Thoracic aorta endothelial cell (primary cell): Measurements from ENCODE around the gene GSTM1. TPM values are rescaled to one million over a fixed set of nuclear protein-coding genes. Genes with fewer than 3 reads are reported as not detected.

Experiments
- total RNA-seq: library from RNA; depleted of rRNA; stranded (reverse); fragments of >200 nt; gene quantifications from 2 replicates; pipeline ENCODE4 v1.2.3, GENCODE V29; 2012

The GSTM1 gene
- total RNA-seq: 8.9 and 12.2 TPM in 2 replicates

GRCh38 chr1:109687641-109688499 lies at the start of gene GSTM1:
GSTM1 (plus strand) TSS chr1:109687817; CDS start chr1:109687874, 57 bp downstream.

GRCh38 chr1:109655615-109656519 lies 31.8 kb upstream of the GSTM1 start, which contains the start of gene GSTM4:
GSTM4 (plus strand) TSS chr1:109656099; CDS start chr1:109656390, 291 bp downstream.

GRCh38 chr1:109667452-109668122 lies 20.0 kb upstream of the GSTM1 start, which contains the start of gene GSTM2:
GSTM2 (plus strand) TSS chr1:109668057; CDS start chr1:109668116, 59 bp downstream.

GRCh38 chr1:109711593-109712320 lies 24.1 kb downstream of the GSTM1 start, which contains the start of gene GSTM5:
GSTM5 (plus strand) TSS chr1:109712251; CDS start chr1:109712313, 62 bp downstream.

GRCh38 chr1:109740615-109741373 lies 53.2 kb downstream of the GSTM1 start, which contains the start of gene GSTM3:
GSTM3 (minus strand) TSS chr1:109741038; CDS start chr1:109740287, 751 bp downstream.

Other genes starting within 250 kb of the GSTM1 start
- under 0.01 TPM in 1 of 2 replicates, not detected in the other for gene SYPL2, start 221.3 kb upstream of the GSTM1 start, total RNA-seq
- 2.8 and 2.9 TPM in 2 replicates for gene ATXN7L2, start 203.9 kb upstream of the GSTM1 start, total RNA-seq
- gene CYB561D1, start 193.7 kb upstream of the GSTM1 start, total RNA-seq: 4.2 and 5.5 TPM in 2 replicates
- gene AMIGO1, start 178.1 kb upstream of the GSTM1 start, total RNA-seq: 0.79 and 0.80 TPM in 2 replicates
- under 0.01 TPM in 1 of 2 replicates, not detected in the other for gene GPR61, start 147.9 kb upstream of the GSTM1 start, total RNA-seq
- 26.0 and 27.1 TPM in 2 replicates for gene GNAI3, start 139.2 kb upstream of the GSTM1 start, total RNA-seq
- gene GNAT2, start 68.2 kb upstream of the GSTM1 start, total RNA-seq: 0.13 and 0.22 TPM in 2 replicates
- gene AMPD2, start 68.0 kb upstream of the GSTM1 start, total RNA-seq: 47.2 and 50.5 TPM in 2 replicates
- 4.0 and 4.2 TPM in 2 replicates for gene GSTM4, start 31.7 kb upstream of the GSTM1 start, total RNA-seq
- gene GSTM2, start 19.8 kb upstream of the GSTM1 start, total RNA-seq: 4.2 and 4.7 TPM in 2 replicates
- gene GSTM5, start 24.4 kb downstream of the GSTM1 start, total RNA-seq: 0.40 TPM in 1 of 2 replicates, not detected in the other
- 22.7 and 43.5 TPM in 2 replicates for gene GSTM3, start 53.2 kb downstream of the GSTM1 start, total RNA-seq
- gene EPS8L3, start 76.1 kb downstream of the GSTM1 start, total RNA-seq: not detected in 2 replicates
- 11.4 and 17.7 TPM in 2 replicates for gene CSF1, start 223.0 kb downstream of the GSTM1 start, total RNA-seq